MCF 10A (cell line): Measurements from ENCODE around the gene PPIG. TPM values are rescaled to one million over a fixed set of nuclear protein-coding genes. Genes with fewer than 3 reads are reported as not detected.

Experiments
- BruUV-seq: library from RNA; stranded (reverse); fragments of 400-500 nt; replicated peaks from 2 replicates; lab custom pipeline; 2021; lab: Mats Ljungman, UMichigan
- CTCF ChIA-PET: fragments of 300-600 bp; sonication (Branson Sonifier 250); formaldehyde crosslinking; extraction: SDS; loops from one replicate; lab custom pipeline; 2021; ENCODE audit warnings: antibody characterized with exemption, inconsistent platforms; lab: Yijun Ruan, JAX
- POLR2A ChIA-PET: fragments of 300-600, 350-650 bp; sonication (Branson Sonifier 250); formaldehyde crosslinking; extraction: SDS; loops from one replicate; lab custom pipeline; 2020; ENCODE audit warnings: antibody characterized with exemption, inconsistent platforms; lab: Yijun Ruan, JAX
- DNase-seq: peaks from one replicate; pipeline ENCODE4 v3.0.0-alpha.2; 2018; ENCODE audit not compliant: unreplicated experiment
- H3K27ac Mint-ChIP-seq: one replicate; pipeline ENCODE4 v1.8.0; 2022; ENCODE audit warnings: mild to moderate bottlenecking, low read depth, mixed read lengths; ENCODE audit not compliant: unreplicated experiment
- H3K27me3 Mint-ChIP-seq: one replicate; pipeline ENCODE4 v1.8.0; 2022; ENCODE audit warnings: mixed read lengths; ENCODE audit not compliant: insufficient read depth, unreplicated experiment
- H3K36me3 Mint-ChIP-seq: one replicate; pipeline ENCODE4 v1.8.0; 2022; ENCODE audit warnings: mild to moderate bottlenecking, moderate library complexity, mixed read lengths; ENCODE audit not compliant: insufficient read depth, unreplicated experiment
- H3K4me1 Mint-ChIP-seq: one replicate; pipeline ENCODE4 v1.8.0; 2022; ENCODE audit warnings: mixed read lengths; ENCODE audit not compliant: insufficient read depth, unreplicated experiment
- H3K4me3 Mint-ChIP-seq: one replicate; pipeline ENCODE4 v1.8.0; 2022; ENCODE audit warnings: mild to moderate bottlenecking, moderate library complexity, mixed read lengths; ENCODE audit not compliant: unreplicated experiment
- H3K9me3 Mint-ChIP-seq: one replicate; pipeline ENCODE4 v1.8.0; 2022; ENCODE audit warnings: mixed read lengths; ENCODE audit not compliant: unreplicated experiment
- CTCF ChIP-seq: fragments of 200-600 bp; IDR thresholded peaks from one replicate; pipeline ENCODE4 v1.8.0; 2022; ENCODE audit warnings: antibody characterized with exemption, mild to moderate bottlenecking; ENCODE audit not compliant: unreplicated experiment
- intact Hi-C: fragments of 100-400 bp; cut with micrococcal nuclease; formaldehyde crosslinking; loops from 2 replicates; pipeline ENCODE4 v1.14.1; 2022
- total RNA-seq: library from RNA; stranded (reverse); gene quantifications from 2 replicates; pipeline ENCODE4 v1.2.3, GENCODE V29; 2022

PPIG gene
- total RNA-seq, 1 experiment from 2014 or later, result 64.7 TPM

GRCh38 chr2:169690958-169691357 lies 106.8 kb downstream of the PPIG start:
- CTCF ChIA-PET, result no interaction called here
- intact Hi-C loops, result loop anchor here (10.0 kb wide), 1 partner anchor 104 kb away; the partner anchor contains the start of gene SSB
- no peak for TF ChIP-seq CTCF
- Mint-ChIP-seq H3K4me1 (peaks cover 6% of the 10 kb centered on the region), H3K27me3 (peaks cover 16% of the 10 kb centered on the region), H3K36me3 (no peaks in the 10 kb centered on the region), H3K9me3 (peaks cover 23% of the 10 kb centered on the region), H3K27ac (no peak overlapping the region), H3K4me3 (no peak overlapping the region)
- POLR2A ChIA-PET, result interaction anchor here (0.7 to 1.1 kb wide), 2 partner anchors 53 to 80 kb away, joined by 3 read pairs; no protein-coding TSS in a partner anchor
- no peak for DNase-seq
- BruUV-seq, result no TSS peak

Other genes with a start within 250 kb of the PPIG start
- gene LRP2, start 221.8 kb upstream of the PPIG start, total RNA-seq, result 0.02 and 0.07 TPM in 2 replicates
- gene BBS5, start 104.9 kb upstream of the PPIG start, total RNA-seq, result 9.0 and 12.7 TPM in 2 replicates
- 0.34 and 0.35 TPM in 2 replicates for gene KLHL41, start 74.6 kb upstream of the PPIG start, total RNA-seq
- 34.5 and 39.9 TPM in 2 replicates for gene FASTKD1, start 10.5 kb upstream of the PPIG start, total RNA-seq
- not detected in 2 replicates for gene CFAP210, start 110.1 kb downstream of the PPIG start, total RNA-seq
- gene PHOSPHO2, start 110.1 kb downstream of the PPIG start, total RNA-seq, result 5.4 and 6.0 TPM in 2 replicates
- gene KLHL23, start 149.5 kb downstream of the PPIG start, total RNA-seq, result 4.6 and 6.1 TPM in 2 replicates
- 98.0 and 113 TPM in 2 replicates for gene SSB, start 214.5 kb downstream of the PPIG start, total RNA-seq
- gene METTL5, start 240.6 kb downstream of the PPIG start, total RNA-seq, result 68.0 and 109 TPM in 2 replicates
- gene UBR3, start 243.1 kb downstream of the PPIG start, total RNA-seq, result 28.7 and 30.0 TPM in 2 replicates